ENCODE measurements around the gene VPS9D1.

Gene VPS9D1, protein sequence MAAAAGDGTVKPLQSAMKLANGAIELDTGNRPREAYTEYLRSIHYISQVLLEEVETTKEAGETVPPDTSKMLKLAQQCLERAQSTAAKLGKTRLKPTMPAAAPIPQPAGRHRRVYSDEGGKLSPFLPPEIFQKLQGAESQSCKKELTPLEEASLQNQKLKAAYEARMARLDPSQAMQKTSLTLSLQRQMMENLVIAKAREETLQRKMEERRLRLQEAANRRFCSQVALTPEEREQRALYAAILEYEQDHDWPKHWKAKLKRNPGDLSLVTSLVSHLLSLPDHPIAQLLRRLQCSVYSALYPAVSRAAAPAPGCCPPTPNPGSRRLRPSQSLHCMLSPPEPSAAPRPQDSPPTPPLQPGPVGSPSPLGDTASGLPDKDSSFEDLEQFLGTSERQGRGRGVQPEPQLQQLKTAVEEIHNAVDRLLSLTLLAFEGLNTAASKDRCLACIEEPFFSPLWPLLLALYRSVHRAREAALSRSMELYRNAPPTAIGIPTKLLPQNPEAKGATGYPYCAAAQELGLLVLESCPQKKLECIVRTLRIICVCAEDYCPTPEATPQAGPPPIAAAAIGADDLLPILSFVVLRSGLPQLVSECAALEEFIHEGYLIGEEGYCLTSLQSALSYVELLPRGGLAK

DNA sequence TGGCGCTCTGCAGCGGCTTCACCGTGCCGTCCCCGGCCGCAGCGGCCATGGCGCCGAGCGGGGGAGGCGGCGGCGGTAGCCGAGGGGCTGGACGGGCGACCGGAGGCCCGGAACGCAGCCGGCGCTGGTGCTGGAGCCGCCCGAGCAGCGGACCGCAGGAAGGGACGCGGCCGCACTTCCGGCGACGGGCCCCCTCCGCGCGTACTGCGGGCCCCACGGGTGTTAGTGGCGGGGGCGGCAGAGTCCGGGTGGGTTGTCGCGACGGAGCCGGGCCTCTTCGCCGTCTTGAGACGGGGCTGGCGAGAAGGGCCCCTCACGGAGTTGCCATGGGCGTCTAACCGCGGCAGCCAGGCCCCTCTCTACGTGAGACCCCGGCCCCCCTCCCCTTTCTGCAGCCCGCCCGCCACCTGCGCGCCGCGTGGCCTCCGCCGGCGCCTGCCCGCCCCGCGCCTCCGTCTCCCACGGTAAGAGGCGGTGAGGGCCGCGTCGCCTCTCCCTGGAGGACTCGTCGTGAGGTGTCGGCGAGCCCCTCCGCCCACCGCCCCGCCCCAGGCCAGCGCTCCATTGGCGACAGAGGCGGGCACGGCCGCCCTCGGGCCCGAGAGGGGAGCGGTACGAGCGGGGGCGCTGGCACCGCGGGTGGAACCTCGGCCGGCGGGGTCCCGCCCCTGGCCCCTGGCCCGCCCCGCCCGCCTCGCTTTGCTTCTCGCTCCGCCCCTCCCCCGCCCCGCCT lies at the start of gene VPS9D1, which contains the start of gene ZNF276:
Gene VPS9D1 (minus strand): TSS at position 86 of the 733 bp plus-strand sequence. CDS start 37 bp downstream, at position 49.
Gene ZNF276 (plus strand): TSS at position 725 of the 733 bp plus-strand sequence. CDS start 104 bp downstream, outside the sequence.
- DNase-seq = peak; percentile 76
- in situ Hi-C loops (cut with MboI; ENCODE audit: low pct_unique_long_range_greater_than_20kb, low sequenced_read_pairs) = no loop called here

DNA sequence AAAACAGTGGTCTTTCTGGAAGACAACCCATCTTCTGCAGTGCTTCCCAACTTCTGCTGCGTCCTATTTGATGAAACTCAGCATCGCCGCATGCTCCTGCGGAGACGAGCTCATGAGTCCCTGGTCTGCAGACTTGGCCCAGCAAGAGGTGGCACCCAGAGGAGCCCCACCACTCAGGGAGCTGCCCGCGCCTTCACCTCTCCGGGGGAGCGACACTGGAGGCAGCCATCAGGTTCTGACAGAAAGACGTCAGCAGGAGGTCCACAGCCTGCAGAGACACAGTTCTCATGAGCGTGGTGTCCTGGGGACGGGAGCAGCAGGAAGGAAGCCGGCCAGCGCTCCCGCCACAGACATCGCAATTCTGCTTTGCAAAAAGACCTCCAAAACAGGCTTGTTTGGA lies 49.7 kb upstream of the VPS9D1 start:
- in situ Hi-C loops (cut with MboI; ENCODE audit: low pct_unique_long_range_greater_than_20kb, low sequenced_read_pairs) = no loop called here
- DNase-seq = no peak

DNA sequence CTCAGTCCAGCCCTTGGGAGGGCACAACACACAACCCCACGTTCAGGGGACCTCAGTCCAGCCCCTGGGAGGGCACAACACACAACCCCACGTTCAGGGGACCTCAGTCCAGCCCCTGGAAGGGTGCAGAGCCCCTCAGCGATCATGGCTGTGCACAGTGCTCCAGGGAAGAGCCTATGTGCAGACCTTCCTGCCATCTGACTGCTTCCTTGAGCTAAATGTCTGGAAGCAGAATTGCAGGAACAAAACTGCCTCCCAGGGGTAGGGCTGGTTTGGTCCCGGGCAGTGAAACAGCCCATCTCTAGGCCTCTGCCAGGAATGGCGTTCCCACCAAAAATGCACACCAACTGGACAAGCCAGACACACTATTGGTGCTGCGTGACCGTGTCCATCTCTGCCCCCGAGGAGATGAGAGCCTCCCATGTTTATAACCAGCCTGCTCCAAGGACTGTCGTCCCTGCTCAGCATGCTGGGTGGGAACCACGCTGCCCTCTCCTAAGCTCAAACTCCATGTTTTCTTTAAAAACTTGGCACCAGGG lies 44.7 kb upstream of the VPS9D1 start:
- DNase-seq = no peak
- in situ Hi-C loops (cut with MboI; ENCODE audit: low pct_unique_long_range_greater_than_20kb, low sequenced_read_pairs) = no loop called here

DNA sequence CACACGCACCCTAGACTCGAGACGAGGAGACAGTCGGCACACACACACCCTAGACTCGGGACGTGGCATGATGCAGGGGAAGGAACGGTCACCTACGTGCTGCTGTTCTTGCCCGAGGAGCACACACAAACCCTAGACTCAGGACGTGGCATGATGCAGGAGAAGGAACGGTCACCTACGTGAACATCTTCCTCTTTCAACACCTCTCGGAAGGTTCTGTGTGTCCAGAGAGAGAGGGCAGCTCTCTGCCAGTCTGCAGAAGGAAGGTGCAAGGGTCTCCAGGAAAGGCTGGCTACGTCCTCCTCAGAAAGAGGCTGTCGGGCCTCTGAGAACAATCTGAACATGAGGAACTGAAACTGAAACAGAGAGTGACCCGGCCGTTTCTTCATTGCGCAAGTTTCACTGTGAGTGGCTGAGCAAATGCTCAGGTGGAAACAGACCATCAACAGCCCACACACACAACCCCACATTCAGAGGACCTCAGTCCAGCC lies 44.1 kb upstream of the VPS9D1 start:
- DNase-seq = peak; percentile 75
- in situ Hi-C loops (cut with MboI; ENCODE audit: low pct_unique_long_range_greater_than_20kb, low sequenced_read_pairs) = no loop called here

DNA sequence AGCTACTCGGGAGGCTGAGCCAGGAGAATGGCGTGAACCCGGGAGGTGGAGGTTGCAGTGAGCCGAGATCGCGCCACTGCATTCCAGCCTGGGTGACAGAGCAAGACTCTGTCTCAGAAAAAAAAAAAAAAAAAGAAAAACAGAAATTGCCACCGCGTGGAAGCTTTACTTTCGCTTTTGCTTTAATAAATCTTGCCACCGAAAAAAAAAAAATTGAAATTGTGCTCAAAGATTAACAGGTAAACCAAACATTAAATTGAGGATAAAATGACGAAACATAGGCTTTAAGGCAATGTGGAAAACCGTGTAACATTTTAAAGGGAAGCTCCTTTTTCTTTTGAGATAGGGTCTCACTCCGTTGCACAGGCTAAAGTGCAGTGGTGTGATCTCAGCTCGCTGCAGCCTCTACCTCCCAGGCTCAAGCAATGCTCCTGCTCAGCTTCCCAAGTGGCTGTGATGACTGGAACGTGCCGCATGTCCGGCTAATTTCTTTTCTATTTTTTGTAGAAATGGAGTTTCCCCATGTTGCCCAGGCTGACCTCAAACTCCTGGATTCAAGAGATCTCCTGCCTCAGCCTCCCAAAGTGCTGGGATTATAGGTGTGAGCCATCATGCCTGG lies 40.7 kb upstream of the VPS9D1 start:
- in situ Hi-C loops (cut with MboI; ENCODE audit: low pct_unique_long_range_greater_than_20kb, low sequenced_read_pairs) = no loop called here
- no peak for DNase-seq

DNA sequence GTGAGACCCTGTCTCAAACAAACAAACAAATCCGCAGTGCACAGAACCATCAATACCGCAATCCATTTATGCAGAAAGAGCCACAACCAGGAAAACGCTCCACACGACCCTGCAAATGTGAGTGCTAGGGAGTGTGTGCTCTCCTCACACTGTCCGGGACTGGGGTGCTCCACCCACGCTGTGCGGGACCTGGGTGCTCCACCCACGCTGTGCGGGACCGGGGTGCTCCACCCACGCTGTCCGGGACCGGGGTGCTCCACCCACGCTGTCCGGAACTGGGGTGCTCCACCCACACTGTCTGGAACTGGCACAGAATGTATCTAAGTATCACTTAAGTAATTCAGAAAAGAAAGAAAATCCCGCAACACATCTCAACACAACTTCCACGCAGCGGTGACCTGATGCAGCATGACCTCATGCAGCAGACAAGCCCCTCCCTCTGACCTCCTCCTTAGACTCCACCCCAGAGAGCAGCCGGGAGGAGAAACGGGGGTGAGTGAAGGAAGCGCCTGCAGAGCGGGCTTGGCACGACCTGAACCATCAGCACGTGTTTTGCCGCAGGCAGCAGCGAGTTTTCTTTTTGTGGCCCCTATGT lies 39.1 kb upstream of the VPS9D1 start:
- in situ Hi-C loops (cut with MboI; ENCODE audit: low pct_unique_long_range_greater_than_20kb, low sequenced_read_pairs) = no loop called here
- DNase-seq = no peak

DNA sequence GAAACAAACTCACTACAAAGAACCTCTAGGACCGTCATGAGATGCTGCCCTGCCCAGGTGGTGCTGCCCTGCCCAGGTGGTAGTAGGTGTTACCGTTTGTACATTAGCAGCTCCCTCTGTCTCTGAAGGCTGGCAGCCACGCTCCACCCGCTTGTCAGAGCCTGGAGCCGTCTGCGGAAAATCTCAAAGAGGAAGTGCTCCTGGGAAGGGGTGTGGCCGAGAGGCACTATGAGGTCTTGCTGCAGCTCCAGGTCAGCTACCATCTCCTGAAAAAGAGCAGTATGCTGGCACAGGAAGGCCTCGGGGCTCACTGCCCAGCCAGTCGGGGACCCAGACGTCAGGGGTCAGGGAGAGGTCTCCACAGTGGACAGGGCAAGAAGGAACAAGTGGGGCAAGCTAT lies 28.9 kb upstream of the VPS9D1 start:
- in situ Hi-C loops (cut with MboI; ENCODE audit: low pct_unique_long_range_greater_than_20kb, low sequenced_read_pairs) = no loop called here
- peak; percentile 72 for DNase-seq

DNA sequence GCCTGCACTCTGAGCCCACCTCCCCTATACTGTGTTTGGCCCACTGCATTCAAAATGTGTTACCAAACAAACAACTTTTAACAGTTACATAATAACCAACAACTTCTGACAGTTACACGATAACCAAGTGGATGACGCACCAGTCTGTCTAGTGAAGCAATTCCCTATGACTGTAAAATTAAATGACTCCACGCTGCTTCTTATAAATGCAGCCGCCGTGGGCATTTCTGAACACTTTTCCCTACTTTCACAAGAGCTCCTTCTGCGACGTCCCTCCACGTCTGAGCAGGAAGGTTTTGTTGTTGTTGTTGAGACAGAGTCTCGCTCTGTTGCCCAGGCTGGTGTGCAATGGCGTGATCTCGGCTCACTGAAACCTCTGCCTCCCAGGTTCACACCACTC lies 28.2 kb upstream of the VPS9D1 start:
- no peak for DNase-seq
- in situ Hi-C loops (cut with MboI; ENCODE audit: low pct_unique_long_range_greater_than_20kb, low sequenced_read_pairs) = no loop called here

DNA sequence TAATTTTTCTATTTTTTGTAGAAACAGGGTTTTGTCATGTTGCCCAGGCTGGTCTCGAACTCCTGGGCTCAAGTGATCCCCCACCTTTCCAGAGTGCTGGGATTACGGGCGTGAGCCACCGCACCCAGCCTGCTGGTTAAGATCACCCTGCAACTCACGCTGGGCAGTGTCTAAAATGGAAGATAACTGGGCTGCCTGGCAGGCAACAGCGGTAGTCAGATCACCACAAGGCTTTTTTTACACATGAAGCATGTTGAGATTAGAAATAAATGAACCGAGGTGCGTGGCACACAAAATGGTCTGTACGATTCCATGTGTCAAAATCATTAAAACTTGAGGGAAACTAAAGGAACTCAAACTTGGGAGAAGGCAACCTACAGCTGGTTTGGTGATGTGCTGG lies 27.4 kb upstream of the VPS9D1 start:
- in situ Hi-C loops (cut with MboI; ENCODE audit: low pct_unique_long_range_greater_than_20kb, low sequenced_read_pairs) = no loop called here
- DNase-seq = no peak

DNA sequence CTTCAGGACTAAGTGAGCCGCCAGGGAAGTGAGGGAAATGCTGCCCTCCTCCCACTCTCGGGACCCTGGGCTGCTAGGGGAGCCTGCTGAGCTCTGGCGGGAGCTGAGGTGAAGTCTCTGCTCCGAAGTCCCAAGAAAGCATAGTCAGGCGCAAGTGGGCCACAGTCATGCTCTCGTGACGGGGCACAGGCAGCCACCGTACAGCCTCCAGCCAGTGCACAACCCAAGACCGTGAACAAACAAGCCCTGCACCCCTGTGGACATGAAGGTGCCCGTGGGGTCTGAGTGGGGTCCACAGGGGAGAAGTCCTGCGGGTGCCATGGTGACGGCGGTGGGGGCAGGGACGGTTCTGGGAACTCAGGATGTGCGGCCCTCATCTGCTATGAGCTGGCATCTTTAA lies 25.3 kb upstream of the VPS9D1 start:
- in situ Hi-C loops (cut with MboI; ENCODE audit: low pct_unique_long_range_greater_than_20kb, low sequenced_read_pairs) = no loop called here
- no peak for DNase-seq

DNA sequence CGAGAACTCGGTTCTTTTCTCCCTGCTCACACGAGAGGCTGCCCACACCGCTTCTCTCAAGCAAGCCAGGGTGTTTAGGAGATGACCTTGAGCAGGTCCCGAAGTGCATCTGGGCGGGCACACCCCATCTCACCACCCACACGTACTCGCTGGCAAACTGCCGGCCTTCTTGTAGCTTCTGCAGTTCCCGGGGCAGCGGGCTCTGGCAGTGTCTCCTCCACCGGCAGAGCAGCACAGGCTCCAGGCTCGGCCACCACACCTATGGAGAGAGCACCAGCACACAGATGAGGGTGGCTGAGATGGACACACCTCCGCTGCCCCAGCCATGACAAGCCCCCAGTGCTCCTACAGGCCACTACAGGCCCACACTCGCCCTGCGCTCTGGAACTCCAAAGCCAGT lies 24.1 kb upstream of the VPS9D1 start:
- in situ Hi-C loops (cut with MboI; ENCODE audit: low pct_unique_long_range_greater_than_20kb, low sequenced_read_pairs) = no loop called here
- DNase-seq = no peak

DNA sequence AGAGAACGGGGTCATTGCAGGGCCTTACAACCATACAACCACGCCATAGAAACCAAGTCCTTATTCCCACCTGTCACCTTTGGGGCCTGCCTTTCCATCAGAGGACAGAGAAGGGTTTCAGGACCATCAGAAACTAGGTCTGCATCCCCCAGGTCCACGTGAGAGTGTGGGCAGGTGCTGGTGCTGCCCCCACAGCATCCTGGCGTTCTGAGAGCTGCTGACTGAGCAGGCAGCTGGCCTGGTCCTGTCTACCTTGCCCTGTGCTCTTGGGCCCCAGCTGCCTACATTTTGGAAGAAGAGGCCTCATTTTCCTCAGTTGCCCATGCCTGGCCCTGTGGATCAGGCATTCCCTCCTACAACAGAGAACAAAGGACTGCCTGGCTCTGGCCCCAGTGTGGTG lies 22.2 kb upstream of the VPS9D1 start:
- in situ Hi-C loops (cut with MboI; ENCODE audit: low pct_unique_long_range_greater_than_20kb, low sequenced_read_pairs) = no loop called here

DNA sequence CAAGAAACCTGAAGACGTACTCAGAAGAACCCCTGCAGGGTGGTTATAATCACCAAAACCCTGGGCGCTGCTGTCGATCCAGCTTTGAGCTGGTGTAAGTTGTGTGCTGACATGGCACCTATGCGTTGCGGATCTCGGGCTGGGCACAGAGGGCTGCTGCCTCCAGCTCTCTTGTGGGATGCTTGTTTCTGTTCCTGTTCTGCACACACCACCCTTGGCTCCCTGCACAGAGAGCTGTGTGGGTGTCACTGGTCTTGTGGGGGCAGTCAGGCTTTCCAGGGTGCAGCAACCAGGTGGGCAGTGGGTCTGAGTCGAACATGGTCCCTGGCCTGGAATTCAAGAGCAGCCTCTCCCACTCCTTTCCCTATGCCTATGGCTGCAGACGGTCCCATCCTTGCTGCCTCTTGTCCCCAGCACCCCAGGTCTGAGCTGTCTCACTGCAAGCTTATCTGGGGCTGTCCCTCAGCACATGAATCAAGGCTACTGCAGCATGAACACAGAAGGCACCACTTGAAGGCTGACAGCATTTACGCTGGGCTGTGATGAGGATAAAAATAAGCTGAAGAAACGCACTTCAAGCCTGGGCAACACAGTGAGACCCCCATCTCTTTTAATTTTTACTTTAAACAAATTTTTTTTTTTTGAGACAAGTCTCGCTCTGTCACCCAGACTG lies 20.8 kb upstream of the VPS9D1 start:
- in situ Hi-C loops (cut with MboI; ENCODE audit: low pct_unique_long_range_greater_than_20kb, low sequenced_read_pairs) = no loop called here
- no peak for DNase-seq

More for the DNA sequence above, 22.2 kb upstream of the VPS9D1 start:
- no peak for DNase-seq

DNA sequence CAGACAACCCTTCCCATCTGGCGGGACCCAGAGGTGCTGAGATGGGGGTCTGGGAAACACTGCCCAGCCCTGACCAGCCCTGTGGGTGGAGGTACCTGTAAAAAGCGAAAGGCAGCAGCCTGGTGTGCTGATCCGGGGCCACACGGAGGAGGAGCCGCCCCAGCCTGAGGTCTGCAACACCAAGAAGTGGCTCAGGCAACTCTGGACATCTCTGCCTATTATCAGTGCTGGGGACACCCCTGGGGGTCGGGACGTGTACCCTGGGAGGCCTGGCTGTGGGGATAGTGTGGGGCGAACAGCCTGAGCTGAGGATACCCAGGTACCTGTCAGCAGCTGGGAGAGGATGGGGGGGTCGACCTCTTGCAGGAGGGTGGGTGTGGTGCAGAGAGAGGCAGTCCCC lies 18.7 kb upstream of the VPS9D1 start:
- in situ Hi-C loops (cut with MboI; ENCODE audit: low pct_unique_long_range_greater_than_20kb, low sequenced_read_pairs) = no loop called here
- no peak for DNase-seq

DNA sequence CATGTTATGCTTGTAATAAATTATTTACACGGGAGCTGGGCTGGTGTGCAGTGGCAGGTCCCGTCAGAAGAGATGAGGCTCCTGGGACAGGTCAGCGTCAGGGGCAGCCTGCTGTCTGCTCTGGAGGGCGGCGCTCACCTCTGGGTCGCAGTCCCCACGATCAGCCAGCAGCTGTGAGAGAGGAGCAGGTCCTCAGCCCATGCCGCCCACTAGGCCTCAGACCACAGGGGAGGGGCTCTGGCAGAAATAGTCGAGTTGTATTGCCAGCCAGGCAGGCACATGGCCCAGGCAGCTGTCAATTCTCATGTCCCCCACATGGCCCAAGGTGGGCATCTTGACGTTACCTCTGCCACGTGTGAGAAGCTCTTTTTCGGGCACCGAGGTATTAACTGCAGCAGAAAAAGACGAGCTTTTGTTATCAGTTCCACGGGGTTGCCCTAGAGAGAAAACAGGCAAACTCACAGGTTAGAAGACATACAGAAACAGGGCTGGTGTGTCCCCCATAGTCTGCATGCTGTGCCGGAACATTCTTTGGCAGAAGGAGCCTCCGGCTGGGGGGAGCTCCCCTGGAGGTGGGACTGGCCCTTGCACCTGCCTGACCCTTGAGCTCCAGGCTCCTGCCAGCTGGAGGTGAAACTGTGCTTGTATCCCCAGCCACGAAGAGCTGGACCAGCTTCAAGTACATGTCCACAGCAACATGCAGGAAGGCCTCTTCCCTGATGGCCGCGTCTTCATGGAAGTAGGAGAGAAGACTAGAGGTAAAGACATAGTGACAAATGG lies 18.0 kb upstream of the VPS9D1 start:
- no peak for DNase-seq
- in situ Hi-C loops (cut with MboI; ENCODE audit: low pct_unique_long_range_greater_than_20kb, low sequenced_read_pairs) = no loop called here

DNA sequence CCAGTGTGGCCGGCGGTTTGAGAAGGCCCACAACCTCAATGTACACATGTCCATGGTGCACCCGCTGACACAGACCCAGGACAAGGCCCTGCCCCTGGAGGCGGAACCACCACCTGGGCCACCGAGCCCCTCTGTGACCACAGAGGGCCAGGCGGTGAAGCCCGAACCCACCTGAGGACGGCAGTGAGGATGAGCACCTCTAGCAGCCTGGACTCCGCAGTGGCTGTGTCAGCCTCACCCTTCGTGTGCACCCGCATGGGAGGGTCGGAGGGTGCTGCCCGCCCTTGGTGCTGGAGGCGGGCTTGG lies 17.3 kb upstream of the VPS9D1 start:
- in situ Hi-C loops (cut with MboI; ENCODE audit: low pct_unique_long_range_greater_than_20kb, low sequenced_read_pairs) = no loop called here
- no peak for DNase-seq

DNA sequence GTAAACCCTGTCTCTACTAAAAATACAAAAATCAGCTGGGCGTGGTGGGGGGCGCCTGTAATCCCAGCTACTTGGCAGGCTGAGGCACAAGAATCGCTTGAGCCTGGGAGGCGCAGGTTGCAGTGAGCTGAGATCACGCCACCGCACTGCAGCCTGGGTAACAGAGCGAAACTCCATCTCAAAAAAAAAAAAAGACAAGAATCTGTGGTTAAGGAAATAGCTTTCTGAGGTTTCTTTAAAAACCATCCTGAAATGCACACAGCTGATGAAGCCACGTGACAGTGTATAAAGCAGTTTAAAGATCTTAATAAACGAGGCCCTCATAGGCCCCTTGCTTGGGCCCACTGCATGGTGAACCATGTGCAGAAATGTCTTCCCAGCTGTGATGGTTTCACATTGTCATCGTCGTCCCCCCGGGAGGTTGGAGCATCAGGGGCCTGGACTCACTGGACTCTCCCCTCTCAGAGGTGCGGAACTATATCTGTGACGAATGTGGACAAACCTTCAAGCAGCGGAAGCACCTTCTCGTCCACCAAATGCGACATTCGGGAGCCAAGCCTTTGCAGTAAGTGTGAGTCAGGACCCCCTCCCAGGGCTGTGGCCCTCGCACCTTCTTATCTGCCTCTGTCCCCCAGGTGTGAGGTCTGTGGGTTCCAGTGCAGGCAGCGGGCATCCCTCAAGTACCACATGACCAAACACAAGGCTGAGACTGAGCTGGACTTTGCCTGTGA lies 16.8 kb upstream of the VPS9D1 start:
- no peak for DNase-seq
- in situ Hi-C loops (cut with MboI; ENCODE audit: low pct_unique_long_range_greater_than_20kb, low sequenced_read_pairs) = no loop called here
